A549 (cell line): Measurements from ENCODE around the gene TOGARAM2. TPM values are rescaled to one million over a fixed set of nuclear protein-coding genes. Genes with fewer than 3 reads are reported as not detected.

Source experiments
- ATAC-seq, 2 experiments: fragments of 200-7000 bp in 1 of 2; fragments of >200 bp in 1 of 2; cut with Nextera tagmentation in 1 of 2; cut with Tn5 transposase in 1 of 2; 3 replicates each; pipeline versions ENCODE4 v1.8.0 to v1.9.1; 2018 to 2020; ENCODE audit warnings: mild to moderate bottlenecking in 1 of 2, moderate library complexity in 1 of 2
- CTCF ChIA-PET: fragments of 300-600 bp; sonication (Branson Sonifier 250); formaldehyde crosslinking; extraction: SDS; loops from one replicate; lab custom pipeline; 2021; ENCODE audit warnings: antibody characterized with exemption, inconsistent platforms; lab: Yijun Ruan, JAX
- POLR2A ChIA-PET: fragments of 350-600 bp; formaldehyde crosslinking; extraction: SDS; loops from one replicate; lab custom pipeline; 2021; ENCODE audit warnings: antibody characterized with exemption, inconsistent platforms; lab: Yijun Ruan, JAX
- DNase-seq, 2 experiments: peaks; one replicate each; pipeline versions ENCODE4 v3.0.0 to v3.0.0-alpha.2; 2011 to 2016; ENCODE audit warnings: low read depth in 1 of 2, low spot score in 1 of 2
- FAIRE-seq: peaks from 2 replicates; lab custom pipeline; 2011; peaks lifted over from hg19 to GRCh38; lab: Jason Lieb, UNC
- H3K27ac ChIP-seq, 2 experiments: fragments of >200 bp; sonication (Bioruptor Twin); formaldehyde crosslinking; 3 replicates each; pipeline ENCODE4 v1.5.1; 2016 to 2017
- H3K4me1 ChIP-seq: fragments of >200 bp; sonication (Bioruptor Twin); formaldehyde crosslinking; 3 replicates; pipeline ENCODE4 v1.6.1; 2016
- H3K4me2 ChIP-seq: fragments of >200 bp; sonication (Bioruptor Twin); formaldehyde crosslinking; 3 replicates; pipeline ENCODE4 v1.6.1; 2016
- H3K4me3 ChIP-seq: fragments of >200 bp; sonication (Bioruptor Twin); formaldehyde crosslinking; 3 replicates; pipeline ENCODE4 v1.5.1; 2016
- H3K9me3 ChIP-seq: fragments of >200 bp; sonication (Bioruptor Twin); formaldehyde crosslinking; 3 replicates; pipeline ENCODE4 v1.6.1; 2016
- ATOH8 ChIP-seq: fragments of 250-450 bp; sonication (Bioruptor Pico); IDR thresholded peaks from 2 replicates; pipeline ENCODE4 v1.5.0; 2020; ENCODE audit warnings: low read depth, mild to moderate bottlenecking, moderate library complexity
- CBX8 ChIP-seq: fragments of 200-600 bp; sonication (generic); IDR thresholded peaks from 2 replicates; pipeline ENCODE4 v1.6.1; 2016
- CHD2 ChIP-seq: fragments of 150-350 bp; IDR thresholded peaks from 2 replicates; pipeline ENCODE4 v1.6.1; 2014; ENCODE audit warnings: low read length; ENCODE audit not compliant: partially characterized antibody
- CHD4 ChIP-seq: fragments of 200-600 bp; sonication (generic); IDR thresholded peaks from 2 replicates; pipeline ENCODE4 v1.6.1; 2016; ENCODE audit warnings: antibody characterized with exemption, mild to moderate bottlenecking, borderline replicate concordance
- ELK1 ChIP-seq: fragments of 150-350 bp; IDR thresholded peaks from 2 replicates; pipeline ENCODE4 v1.6.1; 2014; ENCODE audit warnings: low read depth, mild to moderate bottlenecking, low read length
- ESRRA ChIP-seq: fragments of 150-350 bp; IDR thresholded peaks from 2 replicates; pipeline ENCODE4 v1.6.1; 2014; ENCODE audit warnings: mild to moderate bottlenecking, low read length, borderline replicate concordance
- FOSB ChIP-seq: fragments of 250-450 bp; sonication (Bioruptor Pico); IDR thresholded peaks from 2 replicates; pipeline ENCODE4 v1.5.0; 2020; ENCODE audit warnings: mild to moderate bottlenecking, moderate library complexity
- FOXS1 ChIP-seq: fragments of 250-450 bp; sonication (Bioruptor Pico); IDR thresholded peaks from 2 replicates; pipeline ENCODE4 v1.5.0; 2020; ENCODE audit warnings: mild to moderate bottlenecking, moderate library complexity
- HDAC2 ChIP-seq: fragments of 200-600 bp; sonication (generic); IDR thresholded peaks from 2 replicates; pipeline ENCODE4 v1.6.1; 2016
- HOXA7 ChIP-seq: fragments of 250-450 bp; sonication (Bioruptor Pico); IDR thresholded peaks from 2 replicates; pipeline ENCODE4 v1.5.0; 2020; ENCODE audit warnings: mild to moderate bottlenecking, moderate library complexity
- KDM5A ChIP-seq: fragments of 200-600 bp; sonication (generic); IDR thresholded peaks from 2 replicates; pipeline ENCODE4 v1.6.1; 2016; ENCODE audit warnings: antibody characterized with exemption, mild to moderate bottlenecking
- NPAS2 ChIP-seq: fragments of 250-450 bp; sonication (Bioruptor Pico); IDR thresholded peaks from 2 replicates; pipeline ENCODE4 v1.8.0; 2022; ENCODE audit warnings: mild to moderate bottlenecking, moderate library complexity, borderline replicate concordance
- NR3C1 ChIP-seq: fragments of >200 bp; sonication (Bioruptor Twin); formaldehyde crosslinking; IDR thresholded peaks from 3 replicates; pipeline ENCODE4 v1.6.1; 2017
- RARB ChIP-seq: fragments of 250-450 bp; sonication (Bioruptor Pico); IDR thresholded peaks from 2 replicates; pipeline ENCODE4 v1.8.0; 2021; ENCODE audit warnings: mild to moderate bottlenecking, moderate library complexity
- SMC3 ChIP-seq: fragments of >200 bp; sonication (Bioruptor Twin); formaldehyde crosslinking; IDR thresholded peaks from 3 replicates; pipeline ENCODE4 v1.6.1; 2018; ENCODE audit warnings: inconsistent platforms
- TFCP2L1 ChIP-seq: fragments of 250-450 bp; sonication (Bioruptor Pico); IDR thresholded peaks from 2 replicates; pipeline ENCODE4 v1.5.0; 2021; ENCODE audit warnings: mild to moderate bottlenecking
- TP53 ChIP-seq: fragments of 250-450 bp; sonication (Bioruptor Pico); IDR thresholded peaks from 2 replicates; pipeline ENCODE4 v1.5.0; 2021; ENCODE audit warnings: mild to moderate bottlenecking, moderate library complexity
- ZNF302 ChIP-seq: fragments of 250-450 bp; sonication (Bioruptor Pico); IDR thresholded peaks from 2 replicates; pipeline ENCODE4 v1.9.0; 2021; ENCODE audit warnings: inconsistent platforms, mild to moderate bottlenecking, moderate library complexity
- WGBS: methylation state at CpG from one replicate; pipeline ENCODE4 v1.1.6; 2017; ENCODE audit errors: missing lambda C conversion rate; 5-methylcytosine and 5-hydroxymethylcytosine counted together
- polyA plus RNA-seq, 4 experiments: library from polyadenylated mRNA; depleted of rRNA in 3 of 4; stranded (reverse); fragments of >200 nt; fragmentation: RNase III in 1 of 4; extraction: RNeasy Plus Mini Kit Qiagen cat#74134 plus additional on column Dnase treatment in 1 of 4; gene quantifications; 2 replicates in 3 of 4; 3 replicates in 1 of 4; pipeline ENCODE4 v1.2.3, GENCODE V29; 2011 to 2017
- TF ChIP-seq, protein P1 (sequence below): fragments of 200-600 bp; sonication (generic); IDR thresholded peaks from 2 replicates; pipeline ENCODE4 v1.6.1; 2016; ENCODE audit warnings: antibody characterized with exemption, mild to moderate bottlenecking, moderate library complexity

Gene TOGARAM2
- polyA plus RNA-seq, 2 of the 4 experiments (the other 2 are of a cell fraction) = 0.14 to 0.35 TPM

GRCh38 chr2:28979041-28979440 is 2.1 kb upstream of the TOGARAM2 start:
- no peak overlapping the region for H3K4me2 ChIP-seq
- DNase-seq = no peak
- FAIRE-seq = no peak
- H3K9me3 ChIP-seq = peaks cover 5% of the 10 kb centered on the region; the same call in 1 of the 3 replicates
- WGBS = 64% methylated on average over 7 of the region's 7 CpGs
- peak overlapping the region in 1 of 2 experiments; percentile 20; a peak in 1 of 6 replicates for H3K27ac ChIP-seq
- POLR2A ChIA-PET = no interaction called here
- CTCF ChIA-PET = interaction anchor here (0.8 to 1.2 kb wide), 3 partner anchors 8 to 71 kb away, joined by 3 read pairs; no protein-coding TSS in a partner anchor
- ATAC-seq = peak in 1 of 2 experiments; percentile 13; a peak in 3 of 6 replicates
- TF ChIP-seq NR3C1 (no peak), HDAC2 (no peak), CHD2 (no peak), FOSB (no peak), KDM5A (no peak), CBX8 (no peak), ZNF302 (CRISPR knock-in tag) (no peak), FOXS1 (CRISPR knock-in tag) (no peak), HOXA7 (no peak), TFCP2L1 (no peak), SMC3 (no peak), TP53 (no peak), NPAS2 (CRISPR knock-in tag) (no peak), ATOH8 (CRISPR knock-in tag) (no peak), RARB (CRISPR knock-in tag) (no peak), CHD4 (no peak), ESRRA (no peak)
- TF ChIP-seq, protein P1, sequence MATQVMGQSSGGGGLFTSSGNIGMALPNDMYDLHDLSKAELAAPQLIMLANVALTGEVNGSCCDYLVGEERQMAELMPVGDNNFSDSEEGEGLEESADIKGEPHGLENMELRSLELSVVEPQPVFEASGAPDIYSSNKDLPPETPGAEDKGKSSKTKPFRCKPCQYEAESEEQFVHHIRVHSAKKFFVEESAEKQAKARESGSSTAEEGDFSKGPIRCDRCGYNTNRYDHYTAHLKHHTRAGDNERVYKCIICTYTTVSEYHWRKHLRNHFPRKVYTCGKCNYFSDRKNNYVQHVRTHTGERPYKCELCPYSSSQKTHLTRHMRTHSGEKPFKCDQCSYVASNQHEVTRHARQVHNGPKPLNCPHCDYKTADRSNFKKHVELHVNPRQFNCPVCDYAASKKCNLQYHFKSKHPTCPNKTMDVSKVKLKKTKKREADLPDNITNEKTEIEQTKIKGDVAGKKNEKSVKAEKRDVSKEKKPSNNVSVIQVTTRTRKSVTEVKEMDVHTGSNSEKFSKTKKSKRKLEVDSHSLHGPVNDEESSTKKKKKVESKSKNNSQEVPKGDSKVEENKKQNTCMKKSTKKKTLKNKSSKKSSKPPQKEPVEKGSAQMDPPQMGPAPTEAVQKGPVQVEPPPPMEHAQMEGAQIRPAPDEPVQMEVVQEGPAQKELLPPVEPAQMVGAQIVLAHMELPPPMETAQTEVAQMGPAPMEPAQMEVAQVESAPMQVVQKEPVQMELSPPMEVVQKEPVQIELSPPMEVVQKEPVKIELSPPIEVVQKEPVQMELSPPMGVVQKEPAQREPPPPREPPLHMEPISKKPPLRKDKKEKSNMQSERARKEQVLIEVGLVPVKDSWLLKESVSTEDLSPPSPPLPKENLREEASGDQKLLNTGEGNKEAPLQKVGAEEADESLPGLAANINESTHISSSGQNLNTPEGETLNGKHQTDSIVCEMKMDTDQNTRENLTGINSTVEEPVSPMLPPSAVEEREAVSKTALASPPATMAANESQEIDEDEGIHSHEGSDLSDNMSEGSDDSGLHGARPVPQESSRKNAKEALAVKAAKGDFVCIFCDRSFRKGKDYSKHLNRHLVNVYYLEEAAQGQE = no peak
- TF ChIP-seq, all 56 proteins: peak for 0
- H3K4me1 ChIP-seq = no peaks in the 10 kb centered on the region
- no peak overlapping the region for H3K4me3 ChIP-seq

DNA sequence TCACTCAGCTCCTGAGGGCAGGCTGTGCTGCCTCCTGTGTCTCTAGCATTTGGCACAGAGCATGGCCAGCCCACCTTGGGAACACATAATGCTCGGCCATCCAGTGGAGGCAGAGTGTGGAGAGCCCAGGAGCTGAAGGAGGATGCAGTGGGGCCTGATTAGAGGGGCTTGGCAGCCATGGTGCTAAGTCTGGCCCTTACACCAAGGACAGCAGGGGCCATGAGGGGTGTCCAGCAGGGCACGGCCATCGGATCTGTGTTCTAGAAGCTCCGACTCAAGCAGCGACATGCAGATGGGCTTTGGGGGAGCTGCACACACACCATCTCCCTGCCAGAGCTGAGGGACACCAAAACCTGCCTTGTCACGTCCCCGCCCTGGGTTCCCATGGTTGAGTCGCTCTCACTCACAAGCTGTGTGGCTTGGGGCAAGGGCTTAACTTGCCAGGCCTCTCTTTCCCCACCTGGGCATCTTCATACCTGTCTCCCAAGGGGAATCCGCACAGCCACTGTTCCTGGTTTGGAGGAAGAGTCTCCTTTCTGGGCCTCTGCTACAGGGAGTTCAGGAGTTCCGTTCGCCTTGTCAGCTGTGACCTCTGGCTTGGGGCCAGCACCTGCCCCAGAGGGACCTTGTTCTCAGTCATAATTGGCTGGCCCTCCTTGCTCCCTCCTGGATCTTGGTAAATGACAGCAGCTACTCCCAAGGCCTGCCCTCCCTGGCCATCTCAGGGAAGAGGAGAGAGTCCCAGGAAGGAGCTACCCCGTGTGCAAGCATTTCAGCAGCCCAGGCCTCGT is 1.3 kb upstream of the TOGARAM2 start:
- Histone ChIP-seq H3K9me3 (no peaks in the 10 kb centered on the region), H3K4me2 (no peak overlapping the region), H3K4me3 (no peak overlapping the region), H3K4me1 (no peaks in the 10 kb centered on the region), H3K27ac (no peak overlapping the region)
- CTCF ChIA-PET = interaction anchor here (0.8 to 1.1 kb wide), 4 partner anchors 9 to 227 kb away, joined by 3 read pairs; no protein-coding TSS in a partner anchor
- WGBS = 75% methylated on average over 13 of the region's 13 CpGs
- no peak for FAIRE-seq
- POLR2A ChIA-PET = no interaction called here
- ATAC-seq = peak in 1 of 2 experiments; percentile 38; a peak in 3 of 6 replicates
- no peak for DNase-seq
- no peak for TF ChIP-seq CBX8
- TF ChIP-seq ELK1 = no peak
- no peak for TF ChIP-seq TP53
- no peak for TF ChIP-seq ZNF302 (CRISPR knock-in tag)
